HG03139 (cell line): ENCODE measurements around the gene AHNAK2.

Experiments
- ATAC-seq: cut with Tn5 transposase; IDR thresholded peaks from one replicate; pipeline ENCODE4 v1.9.1; 2021; ENCODE audit not compliant: unreplicated experiment

The AHNAK2 gene

DNA sequence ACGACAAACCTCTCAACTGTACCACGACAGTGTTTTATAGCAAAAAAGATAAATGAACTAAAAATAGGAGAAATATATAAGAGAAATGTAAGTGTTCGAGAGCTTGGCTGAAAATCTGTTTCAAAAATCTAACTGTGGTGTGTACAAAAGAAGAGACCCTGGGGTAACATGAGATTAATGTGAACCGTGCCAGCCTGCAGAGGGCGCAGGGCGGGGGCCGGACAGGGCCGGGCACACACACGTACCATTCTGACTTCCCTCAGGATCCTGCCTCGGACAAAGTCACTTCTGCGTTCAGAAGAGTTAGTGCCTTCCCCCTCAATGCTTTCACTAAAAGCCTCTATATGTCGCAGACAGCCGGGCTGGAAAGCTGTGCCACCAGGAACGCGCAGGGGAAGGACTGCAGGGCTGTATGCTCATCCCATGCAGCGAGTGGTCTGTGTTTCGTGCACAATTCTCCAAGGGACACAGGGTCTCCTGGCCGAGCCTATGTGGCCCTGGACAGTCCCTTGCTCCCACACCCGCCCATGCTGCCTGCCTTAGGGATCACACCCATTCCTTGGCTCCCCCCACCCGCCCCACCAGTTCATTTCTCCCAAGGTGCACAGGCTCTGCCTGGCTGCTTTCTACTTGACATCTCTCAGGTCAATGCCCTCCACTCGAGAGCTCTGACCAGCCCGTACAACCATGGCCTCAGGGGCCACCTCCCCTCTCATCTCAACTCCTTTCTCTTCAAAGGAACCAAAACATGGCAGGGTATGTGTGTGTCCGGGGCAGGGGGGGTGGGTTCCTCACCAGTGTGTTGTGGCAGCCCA, 34.2 kb upstream of the AHNAK2 start:
- ATAC-seq: no peak

DNA sequence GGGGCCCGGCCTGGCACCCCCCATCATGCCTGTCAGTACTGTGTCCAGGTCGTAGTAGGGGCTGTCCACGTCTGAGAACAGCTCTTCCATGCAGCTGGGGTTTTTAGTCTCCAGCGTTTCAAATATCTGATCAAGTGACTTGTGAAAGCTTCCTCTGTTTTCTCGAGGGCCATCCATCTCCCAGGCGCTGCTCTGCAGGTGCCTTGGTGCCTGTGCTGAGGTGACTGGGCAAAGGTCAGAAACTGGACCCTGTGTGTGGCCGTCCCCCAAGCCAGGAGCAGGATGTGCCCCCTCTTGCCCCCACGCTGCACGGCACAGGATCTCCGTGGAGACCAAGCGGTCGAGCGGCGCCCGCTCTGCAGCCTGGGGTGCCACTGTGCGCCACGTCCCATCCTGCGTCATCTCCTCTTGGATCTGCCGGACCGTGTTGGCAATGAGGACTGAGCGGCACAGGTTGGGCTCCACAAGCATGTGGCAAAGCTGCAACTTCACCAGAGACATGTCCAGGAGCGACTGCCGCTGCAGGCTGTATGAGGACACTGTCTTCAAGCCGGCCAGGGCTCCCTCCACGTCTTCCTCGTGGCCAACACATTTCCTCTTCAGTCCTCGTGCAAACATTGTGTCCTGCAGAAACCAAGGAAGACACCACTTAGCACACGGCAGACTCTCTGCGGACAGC, 33.3 kb upstream of the AHNAK2 start:
- ATAC-seq: no peak

DNA sequence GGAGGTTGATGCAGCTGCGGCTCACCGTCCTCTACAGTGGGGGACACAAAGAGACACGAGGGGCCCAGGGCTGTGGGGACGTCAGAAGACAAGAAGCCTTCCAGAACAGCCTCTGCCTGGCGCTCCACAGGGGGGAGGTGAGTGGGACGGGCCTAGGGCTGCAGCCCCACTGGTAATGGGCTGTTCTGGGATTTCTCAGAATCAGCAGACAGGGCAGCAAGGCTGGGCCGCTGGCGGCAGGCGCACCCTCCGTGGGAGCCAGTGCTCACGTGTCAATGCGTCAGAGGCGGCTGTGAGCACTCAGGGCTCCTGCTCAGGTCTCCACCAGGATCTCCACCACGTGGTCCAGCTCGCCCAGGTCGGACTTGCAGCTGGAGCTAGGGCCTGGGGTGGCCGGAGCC, 32.7 kb upstream of the AHNAK2 start:
- no peak for ATAC-seq

DNA sequence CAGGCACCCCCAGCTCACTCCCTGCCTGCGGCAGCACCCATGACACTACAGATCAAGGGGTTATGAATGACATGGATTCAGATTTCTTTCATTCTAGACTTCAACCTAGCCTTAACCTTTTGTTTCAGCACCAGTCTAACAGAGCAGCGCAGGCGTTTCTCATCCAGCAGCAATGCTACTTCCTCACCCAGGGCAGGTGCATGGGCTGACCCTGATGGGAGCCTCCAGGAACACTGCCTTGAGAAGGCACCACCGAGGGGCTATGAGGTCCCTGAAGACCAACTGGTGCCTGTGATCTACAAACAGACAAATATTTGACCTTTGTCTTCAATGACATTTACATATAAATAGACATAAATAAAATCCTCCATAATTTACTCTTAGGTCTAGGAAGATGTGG, 31.9 kb upstream of the AHNAK2 start:
- no peak for ATAC-seq

DNA sequence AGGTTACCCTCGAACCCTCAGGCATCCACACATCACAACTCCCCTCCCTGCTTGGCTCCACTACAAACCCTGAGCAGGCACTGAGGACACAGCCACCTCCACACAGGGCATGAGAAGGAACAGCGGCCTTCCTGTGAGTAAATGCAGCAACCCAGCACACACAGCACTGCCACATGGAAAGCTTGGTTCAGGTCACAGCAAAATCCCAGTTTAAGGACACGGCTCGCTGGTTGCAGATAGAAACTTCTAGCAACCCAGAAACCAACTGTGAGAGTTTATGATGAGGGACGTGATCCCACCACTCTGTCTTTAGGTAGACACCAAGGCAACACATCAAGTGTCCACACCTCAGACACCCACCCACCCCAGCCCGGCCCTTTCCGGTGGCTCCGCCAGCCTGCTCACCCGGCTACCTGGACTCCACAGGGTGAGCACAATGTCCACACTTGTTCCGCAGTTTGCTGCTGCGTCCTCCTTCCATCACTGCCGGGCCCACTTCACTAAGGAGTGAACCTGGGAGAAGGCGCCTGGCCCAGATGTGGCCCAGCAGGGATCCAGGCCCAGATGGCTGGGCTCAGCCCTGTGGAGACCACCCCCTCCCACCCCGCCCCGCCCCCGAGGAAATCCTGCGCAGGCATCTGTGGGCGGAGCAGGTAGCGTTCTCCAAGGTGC, 29.6 kb upstream of the AHNAK2 start:
- ATAC-seq: no peak

DNA sequence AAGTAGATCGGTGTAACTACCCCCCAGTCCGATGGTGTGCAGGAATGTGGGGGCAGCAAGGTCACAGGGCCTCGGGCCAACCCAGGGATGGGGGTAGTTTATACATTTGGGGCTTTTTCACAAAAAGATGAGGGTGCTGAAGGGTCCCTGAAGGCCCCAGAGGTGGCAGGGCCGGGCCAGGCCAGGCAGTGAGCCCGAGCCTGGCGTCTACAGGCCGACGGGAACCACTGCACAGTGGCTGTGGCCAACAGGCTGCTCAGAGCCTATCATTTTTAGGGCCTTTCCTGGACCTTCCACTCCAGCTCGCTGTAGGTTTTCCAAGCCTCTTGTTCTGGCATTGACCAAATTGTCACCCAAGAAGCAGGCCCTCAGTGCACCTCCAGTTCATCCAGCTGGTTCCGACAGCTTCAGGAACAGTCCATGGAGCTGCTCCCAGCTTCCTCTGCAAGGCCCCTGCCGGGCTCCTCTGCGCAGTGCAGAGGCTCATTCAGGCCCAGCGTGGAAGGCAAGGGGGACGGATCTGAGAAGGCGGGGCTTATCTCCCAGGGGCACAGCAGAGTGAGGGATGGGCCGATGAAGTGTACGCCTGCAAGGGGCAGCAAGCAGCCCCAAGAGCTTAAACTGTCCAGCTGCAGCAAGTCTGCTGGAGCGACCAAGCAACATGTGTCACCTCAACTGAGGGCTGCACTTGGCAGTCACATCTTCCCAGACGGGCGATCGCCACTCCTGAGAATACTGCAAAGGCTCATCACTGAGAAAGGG, 28.8 kb upstream of the AHNAK2 start:
- no peak for ATAC-seq

DNA sequence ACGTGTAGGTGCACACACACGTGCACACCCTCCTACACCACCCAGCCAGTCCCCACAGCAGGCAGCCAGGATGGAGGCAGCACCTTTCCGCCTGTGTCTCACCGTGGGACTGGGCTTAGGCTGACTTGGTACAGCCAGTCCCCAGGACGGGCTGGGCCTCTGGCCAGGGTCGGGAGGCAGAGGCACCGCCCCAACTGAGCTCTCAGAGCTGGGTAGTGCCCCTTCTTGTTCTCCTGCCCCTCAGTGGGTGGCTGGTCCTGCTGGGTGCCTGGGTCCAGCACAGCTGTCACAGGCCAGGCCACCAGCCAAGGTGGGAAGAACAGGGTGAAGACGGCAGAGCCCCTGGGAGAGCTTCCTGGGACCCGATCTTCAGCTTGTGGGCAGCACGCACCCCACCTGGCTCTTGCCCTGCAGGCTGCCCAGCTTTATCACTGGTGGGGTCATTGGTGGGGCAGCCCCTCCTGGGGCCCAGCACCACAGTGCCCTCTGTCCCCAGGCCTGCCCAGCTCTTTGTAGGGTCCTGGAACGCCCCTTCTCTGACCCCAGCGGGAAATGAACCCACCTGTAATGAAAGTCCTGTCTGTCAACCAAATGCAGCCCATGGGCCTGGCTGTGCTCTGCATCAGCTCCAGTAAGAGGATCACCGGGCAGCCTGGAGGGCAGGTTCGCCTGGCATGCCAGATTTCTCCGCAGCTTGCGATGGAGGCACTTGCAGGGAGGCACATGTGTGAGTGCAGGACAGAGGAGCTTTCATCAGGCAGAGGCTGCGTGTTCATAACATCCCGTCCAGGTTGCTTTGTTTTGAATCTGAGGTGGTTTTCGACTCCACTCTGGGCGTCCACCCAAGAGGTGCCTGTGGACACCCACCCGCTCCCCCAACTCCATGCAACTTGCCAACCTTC, 28.0 kb upstream of the AHNAK2 start:
- no peak for ATAC-seq

DNA sequence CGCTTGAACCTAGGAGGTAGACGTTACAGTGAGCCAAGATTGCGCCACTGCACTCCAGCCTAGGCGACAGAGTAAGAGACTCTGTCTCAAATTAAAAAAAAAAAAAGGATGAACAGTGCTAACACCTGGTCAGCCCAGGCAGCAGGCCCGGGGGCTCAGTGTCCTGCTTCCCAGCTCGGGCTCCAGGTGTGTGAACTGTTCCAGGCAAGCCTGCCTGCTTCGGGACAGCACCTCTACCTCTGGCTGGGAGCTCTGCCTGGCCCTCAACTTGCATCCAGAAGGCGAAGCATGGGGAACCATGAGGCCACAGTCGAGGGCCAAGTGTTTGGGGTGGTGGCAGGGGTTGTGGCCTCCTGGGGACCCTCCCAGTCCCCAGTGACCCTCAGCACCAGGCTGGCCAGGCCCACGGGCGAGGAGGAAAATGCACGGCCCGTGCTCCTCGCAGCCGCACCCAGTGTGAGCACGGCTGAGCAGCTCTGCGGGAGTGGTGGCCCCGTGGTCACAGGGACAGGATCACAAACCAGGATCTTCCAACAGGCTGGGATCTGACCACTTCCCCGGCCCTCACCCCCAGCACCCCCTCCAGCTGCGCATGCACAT, 27.3 kb upstream of the AHNAK2 start:
- no peak for ATAC-seq

DNA sequence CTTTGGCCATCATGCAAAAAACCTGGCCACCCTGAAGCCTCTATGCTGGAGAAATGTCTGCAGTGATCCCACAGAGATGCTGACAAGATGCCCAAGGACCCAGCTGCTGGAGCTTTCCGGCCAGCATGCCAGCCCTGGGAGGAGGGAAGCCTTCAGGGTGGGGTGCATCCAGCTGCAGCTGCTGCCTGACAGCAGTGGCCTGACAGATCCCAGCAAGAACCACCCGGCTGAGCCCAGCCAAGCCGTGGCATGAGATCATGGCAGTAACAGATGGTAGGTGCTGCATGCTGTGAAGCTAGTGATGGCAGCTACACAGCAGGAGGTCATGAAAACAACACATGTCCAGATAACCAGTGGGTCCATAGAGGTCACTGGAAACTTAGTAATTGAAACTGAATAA, 21.2 kb upstream of the AHNAK2 start:
- ATAC-seq: no peak

DNA sequence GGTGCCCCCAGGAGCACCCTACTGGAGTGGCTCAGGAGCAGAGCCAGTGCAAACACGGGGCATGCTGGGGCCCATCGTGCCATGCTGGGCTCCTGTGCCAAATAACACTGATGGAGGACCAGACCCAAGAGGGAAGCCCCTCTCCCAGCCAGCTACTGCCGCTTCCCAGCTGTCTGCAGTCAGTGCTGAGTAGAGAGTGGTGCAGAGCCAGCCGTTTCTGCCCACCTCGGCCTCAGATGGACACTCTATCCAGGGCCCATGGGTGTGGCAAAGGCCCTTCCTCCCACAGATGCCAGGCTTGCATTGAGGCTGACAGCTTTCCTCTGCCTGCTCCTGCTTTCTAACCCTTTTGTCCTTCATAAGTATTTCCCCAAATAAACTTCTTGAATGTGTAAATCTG, 20.6 kb upstream of the AHNAK2 start:
- ATAC-seq: no peak

DNA sequence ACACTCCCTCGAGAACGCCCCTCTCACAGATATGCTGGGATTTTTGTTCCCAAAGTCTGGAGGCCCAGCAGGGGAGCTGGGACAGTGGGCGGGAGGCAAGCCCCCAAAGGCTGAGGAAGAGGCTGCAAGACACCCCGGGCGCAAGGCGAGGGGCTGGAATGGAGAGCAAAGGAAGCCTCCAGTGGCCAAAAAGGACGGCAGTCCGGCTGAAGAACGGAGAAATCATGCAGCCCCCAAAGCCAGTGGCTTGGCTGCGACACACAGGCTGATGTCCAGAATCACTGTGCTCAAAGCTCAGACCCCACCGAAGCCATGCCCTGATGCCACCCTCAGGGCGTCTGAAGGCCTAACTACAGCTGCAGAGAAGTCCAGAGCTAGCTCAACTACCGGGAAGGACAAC, 18.3 kb upstream of the AHNAK2 start:
- ATAC-seq: no peak

DNA sequence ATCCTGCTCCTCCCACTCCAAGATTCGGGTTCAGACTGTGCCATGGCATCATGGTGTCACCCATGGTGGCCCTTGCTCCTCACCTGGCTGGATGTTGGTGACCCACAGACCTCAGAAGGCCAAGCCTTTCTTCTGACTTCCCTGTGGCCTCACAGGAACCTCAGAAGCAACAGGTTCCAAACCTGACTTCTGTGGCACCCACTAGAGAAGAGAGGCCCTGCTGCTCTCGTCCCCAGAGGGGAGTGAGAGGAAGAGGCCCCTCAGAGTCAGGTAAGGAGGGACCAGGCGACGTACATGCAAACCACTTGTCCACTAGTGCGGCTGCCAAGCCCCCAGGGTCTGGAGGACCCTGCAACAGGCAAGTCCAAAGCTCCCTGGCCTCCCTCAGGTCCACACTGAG, 17.9 kb upstream of the AHNAK2 start:
- no peak for ATAC-seq

DNA sequence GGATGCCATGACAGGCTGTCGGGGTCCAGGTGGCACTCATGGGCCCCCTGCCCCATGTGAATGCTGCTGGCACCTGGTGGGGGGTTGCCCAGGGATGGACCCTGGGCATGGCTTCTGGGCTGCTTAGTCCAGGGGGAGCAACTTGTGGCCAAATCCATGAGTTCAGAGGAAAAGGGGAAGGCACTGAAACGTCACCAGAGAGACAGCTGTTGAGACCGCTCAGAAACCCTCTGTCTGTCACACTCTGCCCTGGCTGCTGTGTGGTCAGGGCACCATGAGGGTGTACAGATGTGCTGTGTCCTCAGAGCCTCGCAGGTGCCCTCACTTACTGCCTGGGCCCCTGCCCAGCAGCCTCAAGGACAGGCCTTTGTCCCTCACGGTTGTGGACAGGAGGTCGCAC, 16.8 kb upstream of the AHNAK2 start:
- ATAC-seq: no peak

DNA sequence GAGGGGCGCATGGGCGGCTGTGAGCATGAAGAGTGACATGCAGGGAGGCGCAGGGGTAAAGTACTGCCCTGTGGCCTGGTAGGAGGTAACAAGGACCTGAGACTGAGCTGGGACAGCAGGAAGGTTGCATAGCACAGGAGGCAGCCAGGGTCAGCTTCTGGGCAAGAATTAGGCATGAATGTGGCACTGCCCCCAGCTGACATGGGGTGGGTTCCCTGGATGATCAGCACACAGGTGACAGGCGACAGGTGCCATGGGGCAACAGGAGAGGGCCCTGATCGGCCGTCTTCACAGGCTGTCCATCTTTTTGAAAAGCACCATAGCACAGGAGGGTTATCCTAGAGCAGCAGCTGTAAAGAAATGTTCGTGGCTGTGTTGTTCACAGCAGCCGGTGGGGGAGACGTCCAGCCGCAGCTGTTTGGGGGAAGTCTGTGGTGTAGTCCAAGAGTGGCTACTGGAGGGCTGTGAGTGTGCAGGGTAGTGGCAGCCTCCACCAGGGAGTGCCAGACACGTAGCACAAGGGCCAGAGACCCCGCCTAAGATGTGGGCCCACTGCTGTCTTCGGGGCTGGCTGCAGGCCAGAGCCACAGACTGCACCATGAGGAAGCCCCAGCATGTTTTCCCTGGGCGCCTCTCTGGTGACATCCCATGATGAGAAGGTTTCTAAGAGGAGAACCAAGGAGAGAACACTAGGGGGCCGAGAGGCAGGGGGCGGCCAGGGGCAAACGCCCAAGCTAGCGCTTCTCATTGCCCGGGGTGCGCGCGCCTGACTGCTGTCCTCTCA, 15.8 kb upstream of the AHNAK2 start:
- no peak for ATAC-seq

DNA sequence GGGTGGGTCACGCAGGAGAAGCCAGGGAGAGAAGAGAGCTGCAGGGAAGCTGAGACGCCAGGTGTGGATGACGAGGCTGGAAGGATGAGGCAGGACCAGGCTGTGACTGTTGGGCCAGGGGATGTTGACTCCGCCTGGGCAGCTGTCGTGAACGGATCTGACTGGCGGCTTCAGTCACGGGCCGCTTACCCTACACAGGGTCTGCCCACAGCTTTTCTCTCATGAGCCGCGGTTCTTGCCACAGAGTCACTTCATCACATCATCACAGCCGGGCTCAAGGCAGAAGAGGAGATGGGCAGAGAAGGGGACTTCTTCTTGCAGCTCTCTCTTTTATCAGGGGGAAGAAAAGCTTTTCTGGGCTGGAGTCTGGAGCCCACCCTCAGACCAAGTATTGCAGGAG, 15.1 kb upstream of the AHNAK2 start:
- no peak for ATAC-seq

DNA sequence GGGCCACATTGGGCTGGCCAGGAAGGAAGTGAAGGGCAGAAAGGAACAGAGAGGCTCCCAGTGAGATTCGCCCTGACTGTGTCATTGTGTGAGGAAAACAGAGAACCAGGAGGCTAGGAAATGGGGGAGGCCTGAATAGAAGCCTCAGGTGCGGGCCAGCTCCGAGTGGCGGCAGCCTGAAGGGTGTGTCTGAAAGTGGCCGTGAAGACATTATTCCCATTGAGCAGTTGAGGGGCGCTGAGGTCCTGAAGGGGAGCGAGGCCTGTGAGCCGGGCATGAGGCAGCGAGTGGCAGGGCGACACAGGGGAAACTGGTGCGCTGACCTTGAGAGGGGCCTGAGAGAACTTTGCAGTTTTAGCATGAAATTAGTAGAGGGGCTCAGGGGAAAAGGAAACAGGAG, 14.3 kb upstream of the AHNAK2 start:
- no peak for ATAC-seq

DNA sequence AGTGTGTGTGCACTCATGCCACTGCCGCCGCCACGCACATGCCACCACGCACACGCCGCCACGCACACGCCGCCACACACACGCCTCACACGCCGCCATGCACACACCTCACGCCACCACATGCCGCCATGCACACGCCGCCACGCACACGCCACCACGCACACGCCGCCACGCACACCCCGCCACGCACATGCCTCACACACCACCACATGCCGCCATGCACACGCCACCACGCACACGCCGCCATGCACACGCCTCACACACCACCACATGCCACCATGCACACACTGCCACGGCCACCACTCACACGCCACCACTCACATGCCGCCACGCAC, 13.7 kb upstream of the AHNAK2 start:
- ATAC-seq: no peak

DNA sequence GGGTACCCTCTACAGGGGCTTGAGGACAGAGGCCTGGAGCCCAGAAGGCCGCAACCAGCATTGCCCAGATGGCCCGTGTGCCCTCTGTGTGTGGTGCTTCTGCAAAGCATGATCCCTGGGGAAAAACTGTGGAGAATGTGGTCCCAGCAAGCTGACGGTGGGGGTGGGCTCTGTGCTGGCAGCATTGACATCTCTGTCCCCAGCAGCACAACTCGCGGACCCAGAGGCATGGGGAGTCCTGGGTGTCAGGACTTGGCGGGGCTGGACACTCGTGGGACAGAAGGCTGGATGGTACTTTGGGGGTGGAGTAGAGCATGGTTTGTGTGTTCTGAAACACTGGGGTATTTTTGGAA, 11.8 kb upstream of the AHNAK2 start:
- no peak for ATAC-seq

DNA sequence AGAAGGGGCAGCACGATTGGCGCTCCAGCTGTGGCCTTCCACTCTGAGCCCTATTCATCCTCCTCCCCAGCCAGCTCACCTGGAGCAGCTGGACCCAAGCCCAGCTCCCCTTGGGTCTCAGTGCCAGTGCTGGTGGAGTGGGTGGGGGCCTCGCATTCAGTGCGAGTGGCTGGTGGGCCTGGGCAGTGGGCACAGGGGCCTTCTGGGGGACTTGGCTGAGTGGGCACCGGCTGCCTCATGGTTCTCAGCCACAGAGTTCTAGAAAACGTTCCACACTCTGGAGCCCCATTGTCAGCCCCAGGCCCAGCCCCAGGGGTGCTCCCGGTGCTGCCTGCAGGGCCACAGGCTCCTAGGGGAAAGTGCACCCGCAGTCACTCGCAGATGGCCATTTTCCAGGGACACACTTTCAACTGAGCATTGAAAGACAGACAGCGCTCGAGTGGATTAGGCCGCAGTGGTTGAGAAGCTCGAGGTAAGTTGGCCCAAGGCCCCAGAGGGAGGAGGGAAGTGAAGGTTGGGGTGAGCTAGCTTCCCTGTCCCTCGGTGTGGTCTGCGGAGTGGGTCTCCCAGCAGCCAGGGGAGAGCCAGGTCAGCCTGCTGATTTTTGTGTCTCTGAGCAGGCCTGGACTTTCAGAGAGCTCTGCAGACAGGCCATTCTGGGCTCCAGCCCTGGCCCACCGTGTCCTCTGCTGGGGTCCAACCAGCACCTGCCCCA, 11.2 kb upstream of the AHNAK2 start:
- ATAC-seq: no peak
